GM23248 (cell line): ENCODE results near the gene OSGEP.

Experiments used
- EZH2 ChIP-seq: fragments of 200-600 bp; sonication (generic); IDR thresholded peaks from 2 replicates; pipeline ENCODE4 v1.6.1; 2018; ENCODE audit warnings: antibody characterized with exemption, mild to moderate bottlenecking; ENCODE audit not compliant: insufficient read depth, poor library complexity, severe bottlenecking
- EZH2phosphoT487 ChIP-seq: fragments of 200-600 bp; sonication (generic); IDR thresholded peaks from 2 replicates; pipeline ENCODE4 v1.6.1; 2018; ENCODE audit warnings: antibody characterized with exemption, moderate library complexity, mild to moderate bottlenecking, low read depth; ENCODE audit not compliant: insufficient read depth

- no peak for TF ChIP-seq EZH2phosphoT487
- no peak for TF ChIP-seq EZH2
These were observed 2.4 kb upstream of the OSGEP start for GRCh38 chr14:20456971-20457370.
